Renal cortical epithelial cell (primary cell): ENCODE results near the gene SHROOM4. TPM values are rescaled to one million over a fixed set of nuclear protein-coding genes. Genes with fewer than 3 reads are reported as not detected.

Experiments
- DNase-seq: peaks from one replicate; pipeline ENCODE4 v3.0.0-alpha.2; 2011; ENCODE audit warnings: low read depth
- total RNA-seq: library from RNA; depleted of rRNA; stranded (reverse); fragments of >200 nt; gene quantifications from 2 replicates; pipeline ENCODE4 v1.2.3, GENCODE V29; 2014

The SHROOM4 gene
- 4.9 and 12.7 TPM in 2 replicates for total RNA-seq

DNA sequence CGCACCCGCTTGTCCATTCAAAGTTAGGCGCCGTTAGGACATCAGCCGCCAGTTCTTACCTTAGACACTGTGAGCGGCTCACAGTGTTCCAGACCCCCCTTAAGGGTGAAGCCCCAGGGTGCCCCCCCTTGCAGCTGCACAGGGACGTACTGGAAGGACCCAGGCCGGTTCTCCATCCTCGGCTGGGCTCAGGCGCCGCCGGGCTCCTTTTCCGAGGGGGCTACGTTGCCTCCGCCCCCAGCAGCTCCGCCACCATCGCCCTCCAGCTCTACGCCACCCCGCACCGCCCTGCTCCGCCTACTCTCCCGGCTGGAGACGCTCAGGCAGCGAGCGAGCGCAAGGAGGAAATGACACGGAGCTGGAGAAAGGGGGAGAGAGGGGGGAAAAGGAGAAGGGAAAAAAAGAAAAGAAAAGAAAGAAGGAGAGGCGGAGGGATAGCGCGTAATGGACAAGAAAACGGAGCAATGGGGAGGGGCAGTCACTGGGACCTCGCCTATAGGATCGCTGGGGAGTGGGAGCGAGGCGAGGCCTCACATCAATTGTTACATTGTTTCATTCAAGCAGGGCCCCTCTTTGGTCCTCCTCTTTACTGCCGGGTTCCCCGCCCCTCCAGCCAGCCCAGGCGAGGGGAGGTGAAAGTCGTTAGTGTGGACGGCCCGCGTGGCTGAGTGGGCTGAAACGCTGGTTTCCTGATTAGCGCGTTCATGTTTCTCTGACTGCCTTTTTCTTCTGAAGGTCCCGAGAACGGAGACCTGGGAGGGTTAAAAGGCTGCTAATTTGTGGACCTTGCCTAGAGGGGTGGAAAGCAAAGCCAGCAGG, at the start of gene SHROOM4:
Gene SHROOM4 (minus strand): TSS at position 352 of the 819 bp plus-strand sequence. CDS start 176 bp downstream, at position 176.
- DNase-seq: peak; percentile 48

GRCh38 chrX:50863471-50863870, 49.5 kb upstream of the SHROOM4 start:
- DNase-seq: no peak

- DNase-seq: no peak
These were observed 46.5 kb upstream of the SHROOM4 start for GRCh38 chrX:50860518-50860917.

GRCh38 chrX:50858548-50858947, 44.6 kb upstream of the SHROOM4 start:
- peak; percentile 33 for DNase-seq

DNA sequence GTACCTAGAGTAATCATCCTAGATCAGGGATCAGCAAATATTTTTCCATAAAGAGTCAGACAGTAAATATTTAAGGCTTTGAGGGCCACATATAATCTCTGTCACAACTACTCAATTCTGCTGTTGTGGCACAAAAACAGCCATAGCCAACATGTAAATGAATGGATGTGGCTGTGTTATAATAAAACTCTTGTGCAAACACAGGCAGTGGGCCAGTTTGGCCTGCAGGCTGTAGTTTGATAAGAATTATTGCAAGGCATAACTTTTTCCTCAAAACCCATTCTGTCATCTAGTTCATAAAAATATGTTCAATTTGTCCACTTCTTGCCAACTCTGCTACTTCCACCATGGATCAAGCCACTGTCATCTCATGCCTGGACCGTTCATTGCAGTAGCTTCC, 39.4 kb upstream of the SHROOM4 start:
- DNase-seq: no peak

- no peak for DNase-seq
These were observed 38.5 kb upstream of the SHROOM4 start for GRCh38 chrX:50852524-50852923.

DNA sequence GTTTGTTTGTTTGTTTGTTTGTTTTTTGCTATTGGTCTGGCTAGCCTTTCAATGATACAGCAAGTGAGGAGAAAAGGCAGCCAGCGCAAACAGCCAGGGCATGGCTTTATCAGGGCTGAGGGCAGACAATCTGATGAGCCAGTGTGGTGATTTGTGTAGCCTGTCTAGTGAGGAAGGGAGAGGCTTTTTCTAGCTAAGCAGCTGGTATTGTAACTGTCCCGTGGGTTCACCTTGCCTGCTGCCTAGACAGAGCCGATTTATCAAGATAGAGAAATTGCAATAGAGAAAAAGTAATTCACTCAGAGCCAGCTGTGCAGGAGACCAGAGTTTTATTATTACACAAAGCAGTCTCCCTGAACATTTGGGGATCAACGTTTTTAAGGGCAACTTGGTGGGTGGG, 28.2 kb upstream of the SHROOM4 start:
- no peak for DNase-seq

DNA sequence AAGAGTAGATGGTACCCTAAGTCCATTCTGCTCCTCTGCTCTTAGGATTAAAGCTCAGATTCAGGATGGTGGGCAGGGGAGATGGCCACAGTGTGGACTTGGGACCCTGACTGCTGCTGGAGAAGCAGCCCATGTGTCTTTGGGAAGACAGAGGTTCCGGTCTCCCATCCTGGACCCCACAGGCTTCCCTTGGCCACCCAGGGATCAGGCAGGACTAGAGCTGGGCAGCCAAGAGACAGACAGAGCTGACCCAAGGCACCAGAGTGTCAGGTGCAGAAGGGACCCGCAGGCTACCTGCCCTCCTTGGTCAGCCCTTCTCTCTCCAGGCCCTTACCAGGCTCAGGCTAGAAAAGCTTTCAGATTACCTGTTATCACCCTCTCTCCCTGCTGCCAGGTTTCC, 25.7 kb upstream of the SHROOM4 start:
- no peak for DNase-seq

DNA sequence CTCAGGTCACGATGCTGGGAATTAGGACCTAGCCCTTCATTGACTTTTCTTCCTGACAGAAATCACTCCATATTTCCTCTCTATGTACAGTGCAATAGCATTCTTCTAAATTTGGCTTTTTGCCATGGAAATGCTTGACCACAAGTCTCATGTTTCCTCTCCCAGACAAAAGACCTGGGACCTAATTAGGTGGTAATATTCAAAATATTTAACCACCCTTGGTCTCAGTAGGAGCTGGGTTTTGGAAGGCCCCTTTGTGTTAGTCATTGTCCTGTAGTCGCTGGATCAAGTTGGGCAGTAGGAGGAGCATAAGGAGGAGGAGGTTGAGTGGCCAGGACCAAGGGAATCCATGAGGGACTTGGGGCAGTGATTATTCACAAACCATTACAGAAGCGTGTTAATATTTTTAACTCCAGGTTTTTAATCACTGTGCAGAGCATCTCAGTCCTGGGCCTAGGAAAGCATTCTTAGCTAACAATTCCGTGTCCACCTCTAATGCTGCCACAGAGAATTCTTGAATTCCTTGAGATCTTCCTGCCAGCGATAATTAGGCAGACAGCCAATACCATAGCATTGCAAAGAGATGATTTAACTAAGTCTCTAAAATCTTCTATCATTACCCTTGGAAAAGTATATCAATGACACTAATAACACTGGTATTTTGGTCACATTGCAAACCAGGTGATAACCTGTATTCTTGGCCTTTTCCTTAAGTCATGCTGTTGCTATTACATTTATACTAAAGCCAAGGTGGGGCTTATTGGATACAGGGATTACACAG, 25.0 kb upstream of the SHROOM4 start:
- DNase-seq: peak; percentile 87

- peak; percentile 92 for DNase-seq
These were observed 14.0 kb upstream of the SHROOM4 start for GRCh38 chrX:50827996-50828395.

- DNase-seq: no peak
These were observed 11.8 kb upstream of the SHROOM4 start for GRCh38 chrX:50825825-50826224.

DNA sequence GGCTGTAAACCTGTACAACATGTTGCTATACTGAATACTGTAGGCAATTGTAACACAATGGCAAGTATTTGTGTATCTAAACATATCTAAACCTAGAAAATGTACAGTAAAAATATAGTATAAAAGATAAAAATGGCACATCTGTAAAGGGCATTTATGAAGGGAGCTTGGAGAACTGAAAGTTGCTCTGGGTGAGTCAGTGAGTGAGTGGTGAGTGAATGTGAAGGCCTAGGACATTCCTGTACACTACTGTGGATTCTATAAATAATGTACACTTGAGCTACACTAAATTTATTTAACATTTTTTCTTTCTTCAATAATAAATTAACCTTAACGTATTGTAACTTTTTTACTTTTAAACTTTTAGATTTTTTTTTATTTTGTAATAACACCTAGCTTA, 5.0 kb upstream of the SHROOM4 start:
- DNase-seq: no peak

- DNase-seq: peak; percentile 23
These were observed 1.1 kb upstream of the SHROOM4 start for GRCh38 chrX:50815120-50815519.

GRCh38 chrX:50814701-50815100, 707 bp upstream of the SHROOM4 start:
- no peak for DNase-seq

DNA sequence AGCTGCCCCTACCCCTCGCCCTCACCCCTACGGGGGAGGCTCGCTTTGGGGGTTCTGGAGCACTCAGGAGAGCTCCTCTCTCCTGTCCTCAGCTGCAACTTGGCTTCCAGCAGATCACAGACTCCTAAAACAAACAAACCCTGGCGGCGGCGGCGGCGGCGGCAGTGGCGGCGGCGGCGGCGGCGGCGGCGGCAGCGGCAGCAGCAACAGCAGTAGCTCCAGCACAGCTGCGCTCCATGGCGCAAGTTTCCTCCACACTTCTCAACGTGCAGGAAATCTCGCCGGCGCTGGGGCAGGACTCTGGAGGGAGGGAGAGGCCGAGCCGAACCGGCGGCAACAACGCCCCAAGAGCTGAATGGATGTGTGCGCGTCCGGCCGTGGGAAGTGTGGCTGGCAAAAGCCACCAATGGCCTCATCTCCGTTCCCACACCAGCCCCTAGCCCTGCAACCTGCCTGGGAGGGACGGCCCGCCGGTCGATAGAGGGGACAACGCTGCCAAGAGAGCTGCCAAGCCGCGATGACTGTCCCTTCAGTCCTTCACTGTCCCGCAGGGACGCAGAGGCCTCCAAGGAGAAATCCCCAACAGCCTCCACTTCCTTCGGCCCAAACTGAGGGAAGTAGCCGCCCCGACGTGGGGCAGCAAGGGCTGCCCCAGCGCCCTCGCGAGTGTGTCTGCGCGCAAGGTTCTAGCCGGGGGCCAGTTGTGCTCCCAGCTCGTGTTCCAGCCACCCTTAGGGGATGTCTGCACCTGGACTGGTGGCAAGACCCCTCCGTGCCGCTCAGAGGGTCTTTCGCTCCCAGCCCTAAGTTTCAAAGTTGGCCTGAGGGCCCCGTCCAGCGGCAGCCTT, 775 bp downstream of the SHROOM4 start:
- no peak for DNase-seq

DNA sequence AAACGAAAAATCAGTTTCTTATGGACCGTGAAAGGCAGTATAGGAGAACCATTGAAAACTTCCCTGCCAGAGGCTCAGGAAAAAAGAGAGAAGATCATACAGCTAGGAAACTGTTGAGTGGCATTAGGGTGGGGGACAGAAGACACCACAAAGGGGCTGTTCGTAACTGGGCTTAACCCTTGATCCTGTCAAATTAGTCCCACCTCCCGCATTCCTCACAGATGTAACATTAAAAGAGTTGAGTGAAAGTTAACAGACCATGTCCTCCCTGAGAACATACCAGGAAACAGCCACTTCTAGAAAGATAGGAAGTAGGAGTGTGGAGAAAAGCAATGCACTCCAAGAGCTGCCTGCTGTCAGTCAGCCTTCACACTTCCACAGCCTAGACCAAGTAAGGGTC, 8.7 kb downstream of the SHROOM4 start:
- DNase-seq: peak; percentile 78

DNA sequence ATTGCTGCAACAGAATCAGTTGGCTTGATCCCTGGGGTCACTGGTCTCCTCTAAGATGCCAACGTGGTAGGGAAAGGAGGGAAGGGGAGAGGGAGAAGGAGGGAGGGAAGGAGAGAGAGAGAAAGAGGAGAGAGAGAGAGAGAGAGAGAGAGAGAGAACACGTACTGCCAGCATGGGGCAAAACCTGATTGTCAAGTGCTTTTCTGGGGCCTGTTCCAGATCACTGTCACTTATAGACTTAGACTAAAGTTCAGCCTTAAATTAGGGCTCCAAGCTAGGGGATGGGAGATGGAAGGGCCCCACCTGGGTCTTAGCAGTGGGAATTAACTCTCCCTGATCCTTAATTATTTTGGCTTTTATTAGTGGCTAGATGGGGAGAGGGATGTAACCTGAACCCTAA, 12.9 kb downstream of the SHROOM4 start:
- no peak for DNase-seq

DNA sequence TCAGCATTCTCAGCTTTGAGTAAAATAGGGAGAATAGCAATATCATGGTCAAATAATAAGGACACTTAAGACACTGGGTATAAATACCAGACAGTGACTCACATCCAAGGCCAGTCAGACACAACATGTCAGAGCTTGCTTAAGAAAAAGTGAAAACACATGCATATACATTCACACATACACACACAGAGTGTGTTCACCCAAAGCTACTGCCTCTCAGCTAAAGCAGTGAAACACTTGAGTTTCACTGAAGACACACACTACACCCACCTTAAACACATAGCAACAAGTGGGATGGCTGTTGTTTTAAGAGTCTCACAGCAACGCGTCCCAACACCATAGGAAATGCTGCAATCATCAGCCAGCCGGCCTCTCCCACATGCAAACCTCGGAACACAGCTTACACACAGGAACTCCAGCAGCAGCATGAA, 14.4 kb downstream of the SHROOM4 start:
- DNase-seq: peak; percentile 74

- DNase-seq: peak; percentile 49
These were observed 15.2 kb downstream of the SHROOM4 start for GRCh38 chrX:50798783-50799182.

- no peak for DNase-seq
These were observed 26.9 kb downstream of the SHROOM4 start for GRCh38 chrX:50787099-50787498.

DNA sequence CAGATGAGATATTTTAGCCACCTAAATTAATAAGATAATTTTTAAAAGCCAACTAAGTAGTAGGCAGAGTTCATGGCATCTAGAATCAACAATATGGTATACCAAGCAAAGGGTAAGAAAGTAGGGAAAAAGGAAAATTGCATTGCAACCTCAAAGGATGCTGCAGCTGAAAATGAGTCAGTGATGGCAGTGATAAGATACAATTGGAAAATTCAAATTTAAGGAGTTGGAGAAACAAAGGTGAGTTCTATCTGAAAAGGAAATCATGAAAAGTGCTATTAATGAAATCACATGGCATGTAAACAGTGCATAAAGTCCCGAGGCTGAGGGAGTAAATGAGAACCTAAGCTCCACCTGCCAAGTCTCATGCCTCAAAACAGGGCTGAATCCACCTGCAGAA, 33.9 kb downstream of the SHROOM4 start:
- no peak for DNase-seq

GRCh38 chrX:50779694-50780093, 34.3 kb downstream of the SHROOM4 start:
- no peak for DNase-seq
